NCI-H2029 (cell line): ENCODE measurements around the gene OGFOD3.

Experiments used
- DNase-seq: peaks from one replicate; lab custom pipeline; 2025; lab: John Stamatoyannopoulos, UW

OGFOD3 gene

GRCh38 chr17:82405051-82405450 lies 13.3 kb downstream of the OGFOD3 start:
- no peak for DNase-seq

GRCh38 chr17:82403662-82404660 lies 14.4 kb downstream of the OGFOD3 start:
- DNase-seq = no peak

GRCh38 chr17:82402865-82403264 lies 15.5 kb downstream of the OGFOD3 start:
- no peak for DNase-seq

- DNase-seq = no peak
Measured at GRCh38 chr17:82400830-82401229, 17.6 kb downstream of the OGFOD3 start.

- DNase-seq = no peak
Measured at GRCh38 chr17:82400206-82400605, 18.2 kb downstream of the OGFOD3 start.

GRCh38 chr17:82399601-82400101 lies 18.7 kb downstream of the OGFOD3 start:
- DNase-seq = no peak

- DNase-seq = no peak
Measured at GRCh38 chr17:82399041-82399441, 19.3 kb downstream of the OGFOD3 start.

GRCh38 chr17:82397449-82398335 lies 20.7 kb downstream of the OGFOD3 start:
- DNase-seq = no peak

GRCh38 chr17:82396601-82397435 lies 21.6 kb downstream of the OGFOD3 start:
- DNase-seq = no peak

- no peak for DNase-seq
Measured at GRCh38 chr17:82394278-82394677, 24.1 kb downstream of the OGFOD3 start.

GRCh38 chr17:82392941-82393340 lies 25.4 kb downstream of the OGFOD3 start:
- DNase-seq = no peak

GRCh38 chr17:82392209-82392920 lies 26.0 kb downstream of the OGFOD3 start:
- DNase-seq = no peak

- no peak for DNase-seq
Measured at GRCh38 chr17:82391496-82392066, 26.8 kb downstream of the OGFOD3 start.

GRCh38 chr17:82390860-82391435 lies 27.4 kb downstream of the OGFOD3 start:
- no peak for DNase-seq

GRCh38 chr17:82390015-82390859 lies 28.1 kb downstream of the OGFOD3 start:
- no peak for DNase-seq

- no peak for DNase-seq
Measured at GRCh38 chr17:82389379-82389778, 29.0 kb downstream of the OGFOD3 start.

- DNase-seq = no peak
Measured at GRCh38 chr17:82388922-82389283, 29.5 kb downstream of the OGFOD3 start.

GRCh38 chr17:82388223-82388921 lies 30.0 kb downstream of the OGFOD3 start:
- no peak for DNase-seq

- DNase-seq = no peak
Measured at GRCh38 chr17:82387705-82388106, 30.7 kb downstream of the OGFOD3 start.
